HepG2 (cell line): Measurements from ENCODE around the gene PKMYT1. TPM values are rescaled to one million over a fixed set of nuclear protein-coding genes. Genes with fewer than 3 reads are reported as not detected.

Experiments
- BHLHE40 ChIP-seq: IDR thresholded peaks from 2 replicates; pipeline ENCODE4 v1.6.1; 2011; ENCODE audit warnings: low read length, improper control_type of control experiment
- HBP1 ChIP-seq: IDR thresholded peaks from 2 replicates; pipeline ENCODE4 v1.6.1; 2016; ENCODE audit warnings: low read depth, control low read depth
- JUND ChIP-seq: sonication (generic); formaldehyde crosslinking; IDR thresholded peaks from 2 replicates; pipeline ENCODE4 v1.8.0; 2022; ENCODE audit warnings: mild to moderate bottlenecking, missing genetic modification reagents
- KDM1A ChIP-seq: IDR thresholded peaks from 2 replicates; pipeline ENCODE4 v1.6.1; 2016; ENCODE audit warnings: missing compliant biosample characterization
- MED1 ChIP-seq: sonication (generic); formaldehyde crosslinking; IDR thresholded peaks from 2 replicates; pipeline ENCODE4 v1.4.0; 2020; ENCODE audit warnings: missing genetic modification reagents
- RARA ChIP-seq: IDR thresholded peaks from 2 replicates; pipeline ENCODE4 v1.6.1; 2016; ENCODE audit warnings: missing genetic modification reagents, missing compliant biosample characterization
- REPIN1 ChIP-seq: sonication (generic); formaldehyde crosslinking; IDR thresholded peaks from 2 replicates; pipeline ENCODE4 v1.8.0; 2022; ENCODE audit warnings: missing genetic modification reagents, low read depth, mild to moderate bottlenecking, borderline replicate concordance
- RNF2 ChIP-seq: fragments of 450-650 bp; conservative IDR thresholded peaks from 2 replicates; pipeline ENCODE4 v1.6.1; 2016; ENCODE audit warnings: low read depth
- SMAD9 ChIP-seq: sonication (generic); formaldehyde crosslinking; IDR thresholded peaks from 2 replicates; pipeline ENCODE4 v1.5.1; 2020; ENCODE audit warnings: mild to moderate bottlenecking, missing genetic modification reagents
- SOX6 ChIP-seq, 2 experiments: fragments of 450-650 bp in 1 of 2; sonication (generic) in 1 of 2; formaldehyde crosslinking in 1 of 2; IDR thresholded peaks; 2 replicates each; pipeline versions ENCODE4 v1.4.0 to v1.6.1; 2017 to 2020; ENCODE audit warnings: antibody characterized with exemption in 1 of 2, mild to moderate bottlenecking in 1 of 2, missing genetic modification reagents in 1 of 2
- SRSF9 ChIP-seq: fragments of 200-400 bp; formaldehyde crosslinking; IDR thresholded peaks from 2 replicates; pipeline ENCODE4 v1.6.1; 2018; ENCODE audit warnings: borderline replicate concordance, mild to moderate bottlenecking, low read depth, low read length; ENCODE audit not compliant: insufficient read depth, poor library complexity, severe bottlenecking
- TRIM24 ChIP-seq: sonication (generic); formaldehyde crosslinking; IDR thresholded peaks from 2 replicates; pipeline ENCODE4 v1.8.0; 2022; ENCODE audit warnings: mild to moderate bottlenecking, missing genetic modification reagents
- ZBTB25 ChIP-seq: IDR thresholded peaks from 2 replicates; pipeline ENCODE4 v1.6.1; 2018; ENCODE audit warnings: missing genetic modification reagents
- ZBTB46 ChIP-seq: sonication (generic); formaldehyde crosslinking; IDR thresholded peaks from 2 replicates; pipeline ENCODE4 v1.4.0; 2020; ENCODE audit warnings: mild to moderate bottlenecking, missing genetic modification reagents, borderline replicate concordance
- ZFP36L1 ChIP-seq: sonication (generic); formaldehyde crosslinking; IDR thresholded peaks from 2 replicates; pipeline ENCODE4 v1.8.0; 2022; ENCODE audit warnings: mild to moderate bottlenecking, missing genetic modification reagents, moderate library complexity
- ZMAT5 ChIP-seq: sonication (generic); formaldehyde crosslinking; IDR thresholded peaks from 2 replicates; pipeline ENCODE4 v1.5.0; 2020; ENCODE audit warnings: mild to moderate bottlenecking, low read depth, missing genetic modification reagents, borderline replicate concordance
- ZNF12 ChIP-seq: sonication (generic); formaldehyde crosslinking; IDR thresholded peaks from 2 replicates; pipeline ENCODE4 v1.5.0; 2020; ENCODE audit warnings: missing genetic modification reagents
- ZNF224 ChIP-seq: sonication (generic); formaldehyde crosslinking; IDR thresholded peaks from 2 replicates; pipeline ENCODE4 v1.5.0; 2020; ENCODE audit warnings: mild to moderate bottlenecking, missing genetic modification reagents
- ZNF513 ChIP-seq: sonication (generic); formaldehyde crosslinking; conservative IDR thresholded peaks from 2 replicates; pipeline ENCODE4 v1.5.0; 2020; ENCODE audit warnings: missing genetic modification reagents
- ZNF558 ChIP-seq: sonication (generic); formaldehyde crosslinking; IDR thresholded peaks from 2 replicates; pipeline ENCODE4 v1.9.0; 2022; ENCODE audit warnings: mild to moderate bottlenecking, missing genetic modification reagents, borderline replicate concordance
- ZNF572 ChIP-seq: sonication (generic); formaldehyde crosslinking; IDR thresholded peaks from 2 replicates; pipeline ENCODE4 v1.5.1; 2020; ENCODE audit warnings: mild to moderate bottlenecking, missing genetic modification reagents
- ZNF747 ChIP-seq: sonication (generic); formaldehyde crosslinking; IDR thresholded peaks from 2 replicates; pipeline ENCODE4 v1.8.1; 2023; ENCODE audit warnings: missing genetic modification reagents, mild to moderate bottlenecking, borderline replicate concordance
- ZNF780A ChIP-seq: sonication (generic); formaldehyde crosslinking; IDR thresholded peaks from 2 replicates; pipeline ENCODE4 v1.8.0; 2022; ENCODE audit warnings: mild to moderate bottlenecking, missing genetic modification reagents, moderate library complexity
- polyA plus RNA-seq, 8 experiments: library from polyadenylated mRNA; depleted of rRNA in 3 of 8; stranded (reverse) in 7 of 8; unstranded in 1 of 8; fragments of >200 nt; fragmentation: Illumina TruSeq in 4 of 8; extraction: Trizol in 4 of 8; gene quantifications; 2 replicates each; pipeline versions ENCODE4 v1.2.1 to v1.2.3, GENCODE V29; 2011 to 2016; ENCODE audit warnings: low read depth in 4 of 8, missing spikeins in 1 of 8, mixed read lengths in 1 of 8; ENCODE audit not compliant: insufficient read depth in 1 of 8
- total RNA-seq, 5 experiments: library from RNA; depleted of rRNA; stranded (reverse); fragments of >200 nt; fragmentation: Illumina TruSeq; extraction: Trizol; gene quantifications; 2 replicates each; pipeline ENCODE4 v1.2.3, GENCODE V29; 2016; ENCODE audit warnings: low read depth in 1 of 5

PKMYT1 gene
- total and polyA plus RNA-seq, 2 of the 13 experiments (the other 11 are each of a cell fraction or from before 2014, with no cell fraction given) = 7.0 to 27.8 TPM

- TF ChIP-seq HBP1 (CRISPR knock-in tag) (peak; percentile 97), ZBTB25 (peak; percentile 89), JUND (CRISPR knock-in tag) (0 out of 2 replicates have a peak, but pooled peaks have one; percentile 44), SRSF9 (no peak), ZNF780A (CRISPR knock-in tag) (0 out of 2 replicates have a peak, but pooled peaks have one; percentile 64), KDM1A (0 out of 2 replicates have a peak, but pooled peaks have one; percentile 17), TRIM24 (no peak), ZNF513 (no peak), SOX6 (IDR thresholded peaks at IDR 0.05) (no peak), SOX6 (CRISPR knock-in tag; IDR thresholded peaks at IDR 0.05) (peak; percentile 77), BHLHE40 (no peak), ZNF572 (CRISPR knock-in tag) (no peak), MED1 (CRISPR knock-in tag) (peak; percentile 76), ZNF558 (CRISPR knock-in tag) (peak; percentile 94; the same call in 1 of the 2 replicates), REPIN1 (CRISPR knock-in tag) (peak; percentile 56; the same call in 1 of the 2 replicates), SMAD9 (peak; percentile 76; the same call in 1 of the 2 replicates), RARA (CRISPR knock-in tag) (peak; percentile 75; the same call in 1 of the 2 replicates), ZNF12 (CRISPR knock-in tag) (peak; percentile 89), ZNF224 (CRISPR knock-in tag) (peak; percentile 89; the same call in 1 of the 2 replicates), ZMAT5 (no peak), ZNF747 (peak; percentile 98), ZBTB46 (CRISPR knock-in tag) (peak; percentile 91; the same call in 1 of the 2 replicates), RNF2 (peak; percentile 71; the same call in 1 of the 2 replicates), ZFP36L1 (peak; percentile 88)
These were observed 11.3 kb downstream of the PKMYT1 start, which contains the start of gene PAQR4 (continued) for GRCh38 chr16:2968738-2969544.
